Motor neuron (in vitro differentiated cells): ENCODE results near the gene CXCL17. TPM values are rescaled to one million over a fixed set of nuclear protein-coding genes. Genes with fewer than 3 reads are reported as not detected.
"Not testable (repeated sequence)": the region's sequence is repeated elsewhere in the genome, so short reads cannot be mapped to it uniquely, and the experiment has no call there.

Source experiments
- ATAC-seq, 8 experiments: fragments of 200-7000 bp; cut with Tn5 transposase; replicated peaks in 6 of 8; 2 replicates each; pipeline ENCODE4 v1.8.0; 2021; ENCODE audit warnings: mild to moderate bottlenecking in 8 of 8, moderate library complexity in 8 of 8
- H3K27ac ChIP-seq, 2 donors: fragments of 250-450 bp; sonication (Bioruptor Pico); 2 replicates each; pipeline ENCODE4 v1.9.0; 2021; ENCODE audit warnings: antibody characterized with exemption in 2 of 2, mild to moderate bottlenecking in 2 of 2, moderate library complexity in 1 of 2
- H3K4me1 ChIP-seq, 2 donors: fragments of 250-450 bp; sonication (Bioruptor Pico); replicated peaks in 1 of 2; 2 replicates each; pipeline ENCODE4 v1.6.1; 2021; ENCODE audit warnings: antibody characterized with exemption in 2 of 2, mild to moderate bottlenecking in 2 of 2, moderate library complexity in 1 of 2
- H3K4me3 ChIP-seq, 5 donors: fragments of 250-450 bp; sonication (Bioruptor Pico); 2 replicates each; pipeline ENCODE4 v1.9.0; 2021; ENCODE audit warnings: antibody characterized with exemption in 5 of 5, mild to moderate bottlenecking in 5 of 5, moderate library complexity in 4 of 5
- WGBS, 10 experiments: fragments of 450-650 bp; shearing (Covaris generic); methylation state at CpG; one replicate each; pipeline ENCODE4 v1.0.0; 2022; 5-methylcytosine and 5-hydroxymethylcytosine counted together
- in situ Hi-C, 9 experiments: fragments of 400-800 bp; cut with MboI; loops; one replicate each; pipeline ENCODE4 v1.15.0; 2021; ENCODE audit warnings: low sequenced_read_pairs in 9 of 9, low pct_unique_long_range_greater_than_20kb in 2 of 9; ENCODE audit not compliant: unreplicated experiment in 9 of 9
- total RNA-seq, 8 experiments: library from RNA; unstranded; fragments of 300-600 nt; gene quantifications; 2 replicates each; pipeline versions ENCODE4 v1.2.3 to v1.2.4, GENCODE V29; 2022

The CXCL17 gene, protein sequence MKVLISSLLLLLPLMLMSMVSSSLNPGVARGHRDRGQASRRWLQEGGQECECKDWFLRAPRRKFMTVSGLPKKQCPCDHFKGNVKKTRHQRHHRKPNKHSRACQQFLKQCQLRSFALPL
- total RNA-seq, result under 1 TPM in 5 of 8 experiments, not detected in 3; 0.11 to 0.57 (median 0.36) TPM

DNA sequence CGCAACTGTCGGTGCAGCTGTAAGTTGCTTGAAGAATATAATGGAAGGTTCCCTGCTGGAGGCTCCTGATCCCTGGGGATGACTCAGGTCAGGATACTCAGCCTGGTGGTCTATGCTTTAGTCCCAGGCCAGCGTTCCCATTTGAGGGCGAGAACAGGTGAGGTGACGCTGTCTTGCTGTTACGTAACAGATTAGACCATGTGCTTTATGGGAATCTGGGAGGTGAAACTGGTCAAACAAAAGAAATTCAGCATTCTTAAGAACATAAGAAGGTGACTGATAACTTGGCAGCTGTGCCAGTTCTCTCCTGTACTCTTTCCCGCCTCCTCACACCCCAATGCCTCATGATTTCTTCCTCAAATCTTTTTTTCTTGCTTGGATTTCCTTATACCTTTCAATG, at the start of gene CXCL17:
CXCL17 (minus strand) TSS at position 114 of the 400 bp plus-strand sequence. CDS start 114 bp downstream, outside the sequence.
- no peak for ATAC-seq
- in situ Hi-C loops, result loop anchor here in 1 of 9 experiments (10.0 kb wide), 1 partner anchor 82 kb away; the partner anchor contains the start of gene CEACAM1
- H3K4me3 ChIP-seq, result no peak within 1 kb of the TSS
- no peak within 1 kb of the TSS for H3K27ac ChIP-seq
- 20 to 100% (median 84%) methylated on average over 1 to 6 of the region's 7 CpGs; no CpG with 5 or more reads in 2 of the 10 experiments for WGBS, 10 experiments
- no peaks in the 10 kb centered on the region for H3K4me1 ChIP-seq

DNA sequence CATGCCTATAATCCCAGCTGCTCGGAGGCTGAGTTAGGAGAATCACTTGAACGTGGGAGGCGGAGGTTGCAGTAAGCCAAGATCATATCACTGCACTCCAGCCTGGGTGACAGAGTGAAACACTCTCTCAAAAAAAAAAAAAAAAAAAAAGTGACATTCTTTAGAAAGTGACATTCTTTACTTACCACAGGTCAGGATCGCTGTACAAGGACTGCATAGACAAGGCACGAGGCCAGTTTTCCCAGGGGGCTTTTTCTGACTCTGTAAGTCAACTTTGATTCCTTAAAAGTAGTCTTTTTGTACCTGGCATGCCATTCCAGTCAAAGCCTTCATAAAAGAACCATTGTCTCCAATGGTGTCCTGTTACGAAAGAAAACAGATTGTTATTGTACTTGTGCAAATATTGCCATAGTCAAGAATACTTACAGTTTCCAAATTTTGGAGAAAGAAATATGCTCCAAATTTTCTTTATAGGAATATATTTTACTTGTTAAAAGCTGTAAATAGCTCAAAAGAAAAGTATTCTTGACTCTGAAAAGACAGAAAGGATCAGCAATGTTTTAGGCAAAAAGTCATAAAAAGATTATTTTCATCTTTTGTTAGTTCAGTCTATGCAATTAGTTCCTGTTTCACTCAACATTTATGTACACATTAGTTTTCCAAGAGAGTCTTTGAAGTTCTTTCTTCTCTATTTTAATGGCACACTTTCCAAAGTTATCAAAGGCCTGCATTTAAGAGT, 46.2 kb upstream of the CXCL17 start:
- WGBS, 10 experiments, result 33 to 100% (median 76%) methylated on average over 1 to 6 of the region's 6 CpGs
- in situ Hi-C loops, result no loop called here
- ATAC-seq, result no peak
- Histone ChIP-seq H3K27ac (no peak overlapping the region), H3K4me1 (no peaks in the 10 kb centered on the region), H3K4me3 (no peak overlapping the region)

DNA sequence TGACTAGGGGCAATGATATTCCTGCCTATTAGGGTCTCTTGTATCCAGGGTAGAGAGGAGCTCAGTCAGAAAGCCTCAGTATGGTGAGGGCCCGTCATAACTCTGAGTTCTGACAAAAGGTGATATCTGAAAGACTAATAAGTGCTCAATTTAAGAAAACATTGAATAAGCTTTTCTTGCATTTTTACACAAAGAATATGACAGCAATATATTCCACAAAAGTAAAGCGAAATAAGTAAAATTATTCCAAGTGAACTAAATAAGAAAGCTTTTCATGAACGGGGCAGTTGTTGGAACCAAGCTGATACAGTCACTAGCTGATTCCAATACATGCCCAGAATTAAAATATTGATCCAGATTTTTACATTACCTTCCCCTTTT, 45.0 kb upstream of the CXCL17 start:
- Histone ChIP-seq H3K27ac (no peak overlapping the region), H3K4me1 (no peaks in the 10 kb centered on the region), H3K4me3 (no peak overlapping the region)
- in situ Hi-C loops, result no loop called here
- WGBS, 10 experiments, result 15 to 100% (median 85%) methylated on average over 1 to 3 of the region's 3 CpGs; no CpG with 5 or more reads in 1 of the 10 experiments
- ATAC-seq, result no peak

DNA sequence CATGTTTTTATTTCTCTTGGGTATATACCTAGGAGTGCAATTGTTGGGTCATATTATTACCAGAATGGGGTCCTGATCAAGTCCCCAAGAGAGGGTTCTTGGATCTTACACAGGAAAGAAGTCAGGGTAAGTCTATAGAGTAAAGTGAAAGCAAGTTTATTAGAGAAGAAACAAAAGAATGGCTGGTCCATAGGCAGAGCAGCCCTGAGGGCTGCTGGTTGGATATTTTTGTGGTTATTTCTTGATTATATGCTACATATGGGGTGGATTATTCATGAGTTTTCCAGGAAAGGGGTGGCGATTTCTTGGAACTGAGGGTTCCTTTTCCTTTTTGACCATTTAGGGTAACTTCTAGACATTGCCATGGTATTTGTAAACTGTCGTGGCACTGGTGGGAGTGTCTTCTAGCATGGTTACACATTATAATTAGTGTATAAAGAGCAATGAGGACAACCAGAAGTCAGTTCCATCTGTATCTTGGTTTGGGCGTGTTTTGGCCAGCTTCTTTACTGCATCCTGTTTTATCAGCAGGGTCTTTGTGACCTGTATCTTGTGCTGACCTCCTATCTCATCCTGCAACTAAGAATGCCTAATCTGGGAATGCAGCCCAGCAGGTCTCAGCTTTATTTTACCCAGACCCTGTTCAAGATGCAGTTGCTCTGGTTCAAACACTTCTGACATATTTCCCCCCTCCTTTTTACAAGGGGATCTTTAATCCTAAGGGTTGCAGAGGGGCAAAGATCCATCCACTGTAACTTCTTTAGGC, 44.5 kb upstream of the CXCL17 start:
- Histone ChIP-seq H3K27ac (no peak overlapping the region), H3K4me3 (no peak overlapping the region), H3K4me1 (no peaks in the 10 kb centered on the region)
- 34 to 100% (median 73%) methylated on average over 1 to 3 of the region's 3 CpGs; no CpG with 5 or more reads in 3 of the 10 experiments for WGBS, 10 experiments
- peak in 3 of 8 experiments; percentile 32 to 92 (median 90) for ATAC-seq
- in situ Hi-C loops, result no loop called here

DNA sequence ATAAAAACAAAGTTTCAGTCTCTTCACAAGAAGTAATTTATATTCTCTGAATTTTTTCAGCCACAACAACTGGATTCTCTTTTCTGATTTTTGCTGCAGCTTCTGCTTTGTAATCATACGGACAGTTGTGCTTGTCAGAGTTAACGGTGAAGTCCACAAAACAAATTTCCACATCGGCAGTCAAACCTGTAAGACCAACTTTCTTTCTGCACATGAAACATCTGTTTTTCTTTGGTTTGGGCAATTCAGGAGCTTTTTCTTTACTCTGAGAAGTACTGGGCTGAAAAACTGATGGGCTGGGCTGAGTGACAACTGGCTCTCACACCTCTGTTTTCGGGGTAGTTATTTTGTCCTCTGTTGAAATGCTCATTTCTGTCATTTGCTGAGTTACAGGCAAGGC, 42.3 kb upstream of the CXCL17 start:
- WGBS, 10 experiments, result 39 to 94% (median 82%) methylated on average over 2 to 4 of the region's 4 CpGs; no CpG with 5 or more reads in 1 of the 10 experiments
- H3K4me3 ChIP-seq, H3K27ac ChIP-seq, ATAC-seq, H3K4me1 ChIP-seq, in situ Hi-C loops: not testable (repeated sequence)

DNA sequence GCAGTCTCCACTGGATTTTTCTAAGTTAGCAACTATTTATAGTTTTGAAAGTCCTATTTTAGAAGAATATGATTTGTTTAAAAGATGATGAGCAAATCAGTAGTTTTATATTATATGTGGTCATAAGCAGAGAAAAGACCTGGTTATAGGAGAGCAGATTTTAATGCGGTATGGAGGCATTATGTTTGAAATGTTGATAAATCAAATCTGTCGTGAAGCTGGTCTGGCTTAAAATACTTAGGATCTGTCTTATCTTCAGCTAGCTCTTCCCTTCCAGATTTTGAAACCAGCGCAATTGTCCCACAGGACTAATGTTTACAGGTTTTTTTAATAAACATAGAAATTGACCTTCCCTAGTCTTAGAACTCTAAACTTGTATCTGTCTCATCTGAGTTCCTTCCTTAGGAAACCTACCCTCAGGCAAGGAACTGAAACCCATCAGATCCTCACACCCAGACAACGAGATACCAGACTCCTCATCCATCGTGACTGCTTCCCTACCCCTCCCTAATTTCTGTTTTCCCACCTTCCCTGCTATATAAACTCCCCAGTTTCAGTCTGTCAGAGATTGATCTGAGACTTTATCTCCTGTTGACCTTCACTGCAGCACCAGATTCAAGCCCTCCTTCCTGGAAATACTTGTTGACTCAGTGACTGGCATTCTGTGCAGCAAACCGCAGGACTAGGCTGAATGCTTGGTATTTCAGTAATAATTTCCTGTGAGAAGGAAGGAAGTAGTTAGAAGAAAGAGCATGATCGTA, 37.8 kb upstream of the CXCL17 start:
- ATAC-seq, result peak in 4 of 8 experiments; percentile 13 to 90 (median 62)
- in situ Hi-C loops, result no loop called here
- Histone ChIP-seq H3K27ac (no peak overlapping the region), H3K4me3 (no peak overlapping the region), H3K4me1 (no peaks in the 10 kb centered on the region)
- WGBS, 10 experiments, result 18 to 88% (median 76%) methylated on average over 3 to 7 of the region's 7 CpGs

DNA sequence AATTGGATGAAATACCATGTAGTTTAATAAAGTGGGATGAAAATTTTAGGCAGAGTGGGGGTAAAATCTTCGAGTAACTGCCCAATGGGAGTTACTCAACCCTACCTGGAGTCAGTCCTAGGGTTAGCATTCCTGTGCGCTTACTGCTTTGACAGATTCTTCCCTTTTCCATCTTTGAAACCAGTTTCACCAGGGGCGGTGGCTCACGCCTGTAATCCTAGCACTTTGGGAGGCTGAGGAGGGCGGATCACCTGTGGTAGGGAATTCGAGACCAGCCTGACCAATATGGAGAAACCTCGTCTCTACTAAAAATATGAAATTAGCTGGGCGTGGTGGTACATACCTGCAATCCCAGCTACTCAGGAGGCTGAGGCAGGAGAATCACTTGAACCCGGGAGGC, 37.0 kb upstream of the CXCL17 start:
- 63 to 100% (median 84%) methylated on average over 1 to 8 of the region's 9 CpGs for WGBS, 10 experiments
- no peak overlapping the region for H3K4me3 ChIP-seq
- no peak for ATAC-seq
- no peak overlapping the region for H3K27ac ChIP-seq
- in situ Hi-C loops, result no loop called here
- peaks cover under 1 to 6% of the 10 kb centered on the region in 2 donors for H3K4me1 ChIP-seq

DNA sequence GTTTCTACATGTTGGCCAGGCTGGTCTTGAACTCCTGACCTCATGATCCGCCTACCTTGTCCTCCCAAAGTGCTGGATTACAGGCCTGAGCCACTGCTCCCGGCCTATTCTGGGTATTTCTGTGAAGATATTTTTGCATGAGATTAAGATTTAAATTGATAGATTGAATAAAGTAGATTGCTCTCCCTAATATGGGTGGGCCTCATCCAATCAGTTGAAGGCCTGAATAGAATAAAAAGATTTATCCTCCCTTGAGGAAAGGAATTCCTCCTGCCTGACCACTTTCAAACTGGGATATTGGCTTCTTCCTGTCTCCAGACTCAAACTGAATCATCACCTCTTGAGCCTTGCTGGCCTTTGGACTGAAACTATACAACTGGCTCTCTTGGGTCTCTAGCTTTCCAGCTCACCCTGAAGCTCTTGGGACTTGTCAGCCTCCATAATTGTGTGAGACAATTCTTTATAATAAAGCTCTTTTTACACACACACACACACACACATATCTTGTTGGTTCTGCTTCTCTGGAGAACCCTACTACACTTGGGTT, 36.1 kb upstream of the CXCL17 start:
- Histone ChIP-seq H3K27ac (no peak overlapping the region), H3K4me1 (peaks cover 5 to 15% of the 10 kb centered on the region in 2 donors), H3K4me3 (no peak overlapping the region)
- no peak for ATAC-seq
- in situ Hi-C loops, result no loop called here
- 20 to 100% (median 85%) methylated on average over 1 to 2 of the region's 2 CpGs; no CpG with 5 or more reads in 3 of the 10 experiments for WGBS, 10 experiments

DNA sequence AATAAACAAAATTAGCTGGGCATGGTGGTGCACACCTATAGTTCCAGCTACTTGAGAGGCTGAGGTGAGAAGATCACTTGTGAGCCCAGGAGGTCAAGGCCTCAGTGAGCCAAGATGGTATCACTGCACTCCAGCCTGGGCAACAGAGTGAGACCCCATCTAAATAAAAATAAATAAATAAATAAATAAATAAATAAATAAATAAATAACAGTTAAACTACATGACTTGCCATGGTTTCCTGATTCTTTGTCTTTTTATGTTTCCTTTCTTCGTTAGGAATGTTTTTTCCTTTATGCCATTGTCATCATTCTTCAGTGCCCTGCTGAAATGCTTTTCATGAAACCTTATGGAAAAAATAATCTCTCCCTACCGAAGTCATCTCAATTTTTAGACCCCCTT, 35.2 kb upstream of the CXCL17 start:
- Histone ChIP-seq H3K4me1 (peaks cover 5 to 15% of the 10 kb centered on the region in 2 donors), H3K27ac (no peak overlapping the region), H3K4me3 (no peak overlapping the region)
- no peak for ATAC-seq
- in situ Hi-C loops, result no loop called here
- 54 to 100% (median 98%) methylated on average over 1 to 2 of the region's 2 CpGs for WGBS, 10 experiments

DNA sequence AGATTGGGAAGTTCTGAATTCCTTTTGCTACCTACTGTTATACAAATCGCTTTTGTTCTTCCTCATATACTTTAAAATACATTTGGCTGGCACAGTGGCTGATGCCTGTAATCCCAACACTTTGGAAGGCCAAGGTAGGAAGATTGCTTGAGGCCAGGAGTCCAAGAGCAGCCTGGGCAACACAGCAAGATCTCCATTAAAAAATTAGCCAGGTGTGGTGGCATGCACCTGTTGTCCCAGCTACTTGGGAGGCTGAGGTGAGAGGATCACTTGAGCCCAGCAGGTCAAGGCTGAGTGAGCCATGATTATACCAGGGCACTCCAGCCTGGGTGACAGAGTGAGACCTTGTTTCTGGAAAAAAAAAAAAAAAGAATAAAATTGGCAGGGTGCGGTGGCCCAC, 34.4 kb upstream of the CXCL17 start:
- H3K4me3 ChIP-seq, result no peak overlapping the region
- WGBS, 10 experiments, result 27 to 100% (median 79%) methylated on average over 1 to 2 of the region's 2 CpGs; no CpG with 5 or more reads in 2 of the 10 experiments
- in situ Hi-C loops, result no loop called here
- peaks cover 5 to 15% of the 10 kb centered on the region in 2 donors for H3K4me1 ChIP-seq
- ATAC-seq, result no peak
- no peak overlapping the region for H3K27ac ChIP-seq

DNA sequence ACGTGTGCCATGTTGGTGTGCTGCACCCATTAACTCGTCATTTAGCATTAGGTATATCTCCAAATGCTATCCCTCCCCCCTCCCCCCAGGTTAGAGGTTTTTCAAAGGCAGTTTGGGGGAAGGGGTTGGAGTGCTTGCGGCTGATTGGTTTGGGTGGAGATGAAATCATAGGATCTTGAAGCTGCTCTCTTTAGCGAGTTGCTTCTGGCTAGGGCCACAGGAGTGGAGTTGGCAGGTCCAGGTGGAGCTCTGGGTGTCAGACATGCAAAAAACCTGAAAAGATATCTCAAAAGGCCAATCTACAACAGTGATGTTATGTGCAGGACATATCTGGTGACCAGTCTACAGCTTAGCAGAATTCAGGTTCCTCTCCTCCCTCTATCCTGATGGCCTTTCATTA, 32.6 kb upstream of the CXCL17 start:
- Histone ChIP-seq H3K4me3 (no peak overlapping the region), H3K27ac (no peak overlapping the region), H3K4me1 (peaks cover 5 to 15% of the 10 kb centered on the region in 2 donors)
- in situ Hi-C loops, result no loop called here
- WGBS, 10 experiments, result 20 to 100% (median 69%) methylated on average over 1 to 3 of the region's 4 CpGs; no CpG with 5 or more reads in 4 of the 10 experiments
- ATAC-seq, result no peak

DNA sequence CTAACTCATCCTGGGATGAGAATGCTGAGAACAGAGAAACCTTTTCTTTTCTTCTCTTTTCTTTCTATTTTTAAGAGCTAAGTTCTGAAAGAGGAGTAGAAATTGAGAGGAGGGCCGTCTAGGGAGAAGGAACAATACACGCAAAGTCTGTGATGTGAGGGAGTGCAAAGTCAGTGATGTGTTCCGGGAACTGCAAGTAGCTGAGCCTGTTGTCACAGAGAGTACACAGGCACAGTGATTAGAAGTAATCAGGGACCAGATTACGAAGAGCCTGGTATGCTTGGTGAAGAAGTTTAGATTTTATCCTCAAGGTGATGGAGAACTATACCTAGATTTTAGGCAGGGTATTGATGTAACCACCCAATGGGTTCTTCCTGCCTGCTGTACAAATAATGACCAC, 32.0 kb upstream of the CXCL17 start:
- peaks cover 5 to 15% of the 10 kb centered on the region in 2 donors for H3K4me1 ChIP-seq
- peak overlapping the region in 1 of 2 donors; percentile 76 for H3K27ac ChIP-seq
- H3K4me3 ChIP-seq, result no peak overlapping the region
- in situ Hi-C loops, result no loop called here
- 33 to 86% (median 61%) methylated on average over 1 to 4 of the region's 4 CpGs; no CpG with 5 or more reads in 3 of the 10 experiments for WGBS, 10 experiments
- ATAC-seq, result peak in 5 of 8 experiments; percentile 35 to 85 (median 75)
